RWPE1 (cell line): ENCODE results near the gene RALGPS2.

Source experiments
- CTCF ChIA-PET: fragments of 350-600 bp; sonication (Branson Sonifier 250); formaldehyde crosslinking; extraction: SDS; loops from one replicate; lab custom pipeline; 2021; lab: Yijun Ruan, JAX
- POLR2A ChIA-PET: fragments of 400-600 bp; formaldehyde crosslinking; extraction: SDS; loops from one replicate; lab custom pipeline; 2020; ENCODE audit warnings: antibody characterized with exemption; ENCODE audit not compliant: low non-redundant PET; lab: Yijun Ruan, JAX
- DNase-seq: peaks from one replicate; pipeline ENCODE4 v3.0.0; 2012; ENCODE audit warnings: low spot score
- H3K27ac ChIP-seq: fragments of 450-650 bp; 2 replicates; pipeline ENCODE4 v1.5.1; 2017
- TF ChIP-seq, protein P1 (sequence below): fragments of 450-650 bp; conservative IDR thresholded peaks from 2 replicates; pipeline ENCODE4 v1.5.1; 2017; ENCODE audit warnings: low read depth, mild to moderate bottlenecking

The RALGPS2 gene

DNA sequence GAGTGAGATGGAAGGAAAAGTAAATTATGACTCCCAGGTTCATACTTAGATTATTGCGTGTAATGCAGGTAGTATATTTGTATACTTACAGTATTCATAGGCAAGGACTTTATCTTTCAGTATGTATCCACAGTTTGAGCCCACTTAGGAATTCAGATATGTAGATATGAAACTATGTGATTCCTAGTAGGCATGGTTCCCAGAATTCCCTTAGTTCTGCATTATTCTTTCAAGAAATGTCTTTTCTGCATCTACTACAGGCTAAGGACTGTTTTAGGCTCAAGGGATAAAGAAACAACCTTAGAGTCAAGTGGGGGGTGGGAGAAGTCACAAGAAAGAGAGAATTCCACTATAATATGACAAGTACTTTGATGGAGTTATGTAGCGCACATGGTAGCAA, 132.1 kb downstream of the RALGPS2 start:
- CTCF ChIA-PET: no interaction called here
- no peak overlapping the region for H3K27ac ChIP-seq
- TF ChIP-seq, protein P1, sequence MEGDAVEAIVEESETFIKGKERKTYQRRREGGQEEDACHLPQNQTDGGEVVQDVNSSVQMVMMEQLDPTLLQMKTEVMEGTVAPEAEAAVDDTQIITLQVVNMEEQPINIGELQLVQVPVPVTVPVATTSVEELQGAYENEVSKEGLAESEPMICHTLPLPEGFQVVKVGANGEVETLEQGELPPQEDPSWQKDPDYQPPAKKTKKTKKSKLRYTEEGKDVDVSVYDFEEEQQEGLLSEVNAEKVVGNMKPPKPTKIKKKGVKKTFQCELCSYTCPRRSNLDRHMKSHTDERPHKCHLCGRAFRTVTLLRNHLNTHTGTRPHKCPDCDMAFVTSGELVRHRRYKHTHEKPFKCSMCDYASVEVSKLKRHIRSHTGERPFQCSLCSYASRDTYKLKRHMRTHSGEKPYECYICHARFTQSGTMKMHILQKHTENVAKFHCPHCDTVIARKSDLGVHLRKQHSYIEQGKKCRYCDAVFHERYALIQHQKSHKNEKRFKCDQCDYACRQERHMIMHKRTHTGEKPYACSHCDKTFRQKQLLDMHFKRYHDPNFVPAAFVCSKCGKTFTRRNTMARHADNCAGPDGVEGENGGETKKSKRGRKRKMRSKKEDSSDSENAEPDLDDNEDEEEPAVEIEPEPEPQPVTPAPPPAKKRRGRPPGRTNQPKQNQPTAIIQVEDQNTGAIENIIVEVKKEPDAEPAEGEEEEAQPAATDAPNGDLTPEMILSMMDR: no peak
- POLR2A ChIA-PET: interaction anchor here (0.7 kb wide), 1 partner anchor 547 kb away, joined by 3 read pairs; no protein-coding TSS in a partner anchor
- no peak for DNase-seq

DNA sequence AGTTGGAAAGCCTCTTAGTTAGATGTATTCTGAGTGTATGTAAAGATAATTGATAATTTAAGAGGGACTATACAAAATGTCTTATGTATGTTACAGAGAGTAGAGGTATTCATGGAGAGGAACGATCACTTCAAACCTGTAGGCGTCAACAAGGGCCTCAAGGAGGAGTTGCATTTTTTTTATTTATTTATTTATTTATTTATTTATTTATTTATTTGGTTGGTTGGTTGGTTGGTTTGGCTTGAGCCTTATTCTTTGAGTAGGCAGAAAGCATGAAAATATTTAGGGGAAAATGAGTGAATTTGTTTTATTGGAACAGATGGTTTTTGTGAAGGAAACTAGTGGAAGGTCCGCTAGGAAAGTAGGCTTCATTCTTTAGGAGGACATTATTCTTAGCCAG, 137.4 kb downstream of the RALGPS2 start:
- POLR2A ChIA-PET: no interaction called here
- TF ChIP-seq, protein P1: no peak
- CTCF ChIA-PET: no interaction called here
- no peak for DNase-seq
- no peak overlapping the region for H3K27ac ChIP-seq

DNA sequence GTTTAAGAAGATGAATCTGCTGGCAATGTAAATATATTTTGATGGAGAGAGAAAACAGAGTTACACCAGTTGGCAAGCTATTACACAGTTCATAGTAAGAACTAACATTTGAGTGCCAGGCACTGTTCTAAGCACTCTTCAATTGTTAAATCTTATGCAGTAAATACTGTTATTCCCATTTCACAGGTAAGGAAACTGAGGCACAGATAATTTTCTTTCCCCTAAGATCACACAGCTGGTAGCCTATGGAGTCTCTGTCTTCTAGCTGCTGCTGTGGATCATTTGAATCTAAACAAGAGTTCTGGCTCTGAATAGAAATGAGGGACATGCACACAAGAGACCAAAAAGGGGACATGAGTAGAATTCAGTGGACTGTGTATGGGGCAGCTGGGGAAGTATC, 137.8 kb downstream of the RALGPS2 start:
- no peak overlapping the region for H3K27ac ChIP-seq
- DNase-seq: no peak
- CTCF ChIA-PET: no interaction called here
- TF ChIP-seq, protein P1: no peak
- POLR2A ChIA-PET: no interaction called here

DNA sequence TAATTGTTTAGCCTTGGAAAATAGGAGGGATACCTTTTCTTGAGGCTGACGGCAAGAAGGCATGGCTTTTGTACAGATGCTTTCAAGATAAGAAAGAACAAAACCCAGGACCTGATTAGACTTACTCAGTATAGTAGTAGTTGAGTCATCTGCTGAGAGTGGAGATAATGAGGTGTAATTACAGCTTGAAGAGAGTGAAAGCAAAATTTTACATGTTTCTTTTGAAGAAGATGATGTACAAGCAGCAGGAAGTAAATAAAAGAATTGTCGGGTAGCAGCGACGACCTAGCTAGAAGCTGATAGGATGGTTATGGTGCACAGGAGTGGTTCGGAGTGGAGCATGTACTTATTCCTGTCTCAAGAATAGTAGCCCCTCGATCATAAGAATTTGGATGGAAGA, 139.3 kb downstream of the RALGPS2 start:
- DNase-seq: no peak
- H3K27ac ChIP-seq: no peak overlapping the region
- ChIA-PET CTCF (interaction anchor here (0.6 to 0.9 kb wide), 3 partner anchors 52 to 90 kb away, joined by 3 to 5 read pairs (median 3); no protein-coding TSS in a partner anchor), POLR2A (no interaction called here)
- TF ChIP-seq, protein P1: no peak

DNA sequence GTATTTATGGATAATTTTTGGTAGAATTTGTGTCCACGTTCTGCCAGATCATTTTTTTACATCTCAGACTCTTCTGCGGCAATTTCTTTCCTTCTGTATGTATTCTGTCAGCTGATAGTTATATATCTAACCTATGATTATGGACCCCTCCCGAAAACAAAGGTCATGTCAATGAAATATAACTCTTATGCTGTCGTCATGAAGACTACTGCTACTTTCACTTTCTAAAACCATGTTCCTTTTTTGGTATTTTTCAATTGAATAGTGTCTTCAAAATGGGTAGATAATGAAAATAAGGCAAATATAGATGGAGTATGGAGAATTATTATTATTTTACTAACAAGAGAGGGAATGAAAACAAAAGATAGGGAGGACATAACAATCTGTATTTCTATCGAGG, 142.6 kb downstream of the RALGPS2 start:
- DNase-seq: no peak
- TF ChIP-seq, protein P1: no peak
- no peak overlapping the region for H3K27ac ChIP-seq
- POLR2A ChIA-PET: no interaction called here
- CTCF ChIA-PET: no interaction called here

DNA sequence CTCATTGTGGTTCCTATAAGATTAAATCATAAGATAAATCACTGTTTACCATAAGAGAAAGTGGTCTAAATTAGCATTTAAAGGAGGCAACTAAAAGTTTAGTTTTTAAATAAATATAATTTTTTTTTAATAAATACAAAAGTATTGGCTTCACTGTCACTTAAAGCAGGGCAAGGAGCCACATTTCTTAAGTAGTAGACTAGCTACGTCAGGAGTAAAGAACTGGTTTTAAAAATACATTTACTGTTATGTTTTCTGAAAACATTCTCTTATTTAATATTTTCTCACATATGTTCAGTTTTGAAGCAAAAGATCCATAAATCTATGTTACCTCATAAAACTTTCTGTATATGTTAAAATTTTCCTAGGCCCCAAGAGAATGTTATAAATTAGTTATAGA, 143.7 kb downstream of the RALGPS2 start:
- ChIA-PET CTCF (interaction anchor here (1.1 kb wide), 1 partner anchor 337 kb away, joined by 4 read pairs; no protein-coding TSS in a partner anchor), POLR2A (no interaction called here)
- no peak overlapping the region for H3K27ac ChIP-seq
- TF ChIP-seq, protein P1: no peak
- DNase-seq: no peak
